HepG2 (cell line): ENCODE data around the gene PTCD2. TPM values are rescaled to one million over a fixed set of nuclear protein-coding genes. Genes with fewer than 3 reads are reported as not detected.

Experiments used
- ATAC-seq: fragments of 200-7000 bp; cut with Tn5 transposase; 3 replicates; pipeline ENCODE4 v1.9.1; 2020; ENCODE audit warnings: mild to moderate bottlenecking, moderate library complexity
- BruUV-seq: library from RNA; stranded (reverse); fragments of 400-500 nt; replicated peaks from 2 replicates; lab custom pipeline; 2021; lab: Mats Ljungman, UMichigan
- CTCF ChIA-PET: fragments of 300-600 bp; formaldehyde crosslinking; extraction: SDS; loops from one replicate; lab custom pipeline; 2021; ENCODE audit warnings: low total read pairs, inconsistent platforms, low intra/inter-chr PET ratio; lab: Yijun Ruan, JAX
- POLR2A ChIA-PET: fragments of 350-600 bp; sonication (Branson Sonifier 250); formaldehyde crosslinking; loops from one replicate; lab custom pipeline; 2020; ENCODE audit warnings: antibody characterized with exemption, inconsistent platforms; lab: Yijun Ruan, JAX
- DNase-seq: peaks from one replicate; pipeline ENCODE4 v3.0.0-alpha.2; 2015; ENCODE audit warnings: low spot score
- FAIRE-seq: peaks from 3 replicates; lab custom pipeline; 2011; peaks lifted over from hg19 to GRCh38; lab: Jason Lieb, UNC
- H2AFZ ChIP-seq: one replicate; pipeline ENCODE4 v1.6.1; 2011; ENCODE audit warnings: low read length, inconsistent platforms
- H3K27ac ChIP-seq: fragments of 300-600 bp; 3 replicates; pipeline ENCODE4 v1.8.0; 2011; ENCODE audit warnings: mixed run types, mild to moderate bottlenecking, mixed read lengths, low read length, inconsistent platforms; ENCODE audit not compliant: insufficient read depth; ENCODE audit errors: extremely low read length
- H3K27me3 ChIP-seq, 2 experiments: fragments of 200-600 bp in 1 of 2; 2 replicates in 1 of 2; 3 replicates in 1 of 2; pipeline versions ENCODE4 v1.6.0 to v1.8.0; 2011; ENCODE audit warnings: low read length in 2 of 2, mild to moderate bottlenecking in 2 of 2, moderate library complexity in 2 of 2, inconsistent platforms in 1 of 2; ENCODE audit not compliant: insufficient read depth in 2 of 2, control insufficient read depth in 1 of 2
- H3K36me3 ChIP-seq, 2 experiments: fragments of 200-600 bp in 1 of 2; replicated peaks in 1 of 2; 2 replicates in 1 of 2; 3 replicates in 1 of 2; pipeline versions ENCODE4 v1.5.1 to v1.8.0; 2011; ENCODE audit warnings: low read length in 2 of 2, inconsistent platforms in 1 of 2; ENCODE audit not compliant: insufficient read depth in 2 of 2, control insufficient read depth in 1 of 2
- H3K4me1 ChIP-seq: 2 replicates; pipeline ENCODE4 v1.5.1; 2012; ENCODE audit warnings: low read length, inconsistent platforms; ENCODE audit not compliant: insufficient read depth
- H3K4me2 ChIP-seq: 2 replicates; pipeline ENCODE4 v1.6.0; 2011; ENCODE audit warnings: low read depth, low read length, inconsistent platforms
- H3K4me3 ChIP-seq, 3 experiments: fragments of 200-600 bp in 1 of 3; sonication (generic), shearing (Covaris generic) in 1 of 3; replicated peaks in 1 of 3; 2 replicates each; pipeline ENCODE4 v1.5.1; 2011 to 2016; ENCODE audit warnings: low read length in 3 of 3, inconsistent platforms in 2 of 3, low read depth in 2 of 3, mild to moderate bottlenecking in 2 of 3, control low read depth in 1 of 3, mixed read lengths in 1 of 3; ENCODE audit not compliant: insufficient read depth in 1 of 3
- H3K79me2 ChIP-seq: one replicate; pipeline ENCODE4 v1.6.1; 2011; ENCODE audit warnings: low read length, inconsistent platforms; ENCODE audit not compliant: insufficient read depth
- H3K9ac ChIP-seq: 2 replicates; pipeline ENCODE4 v1.6.0; 2011; ENCODE audit warnings: mild to moderate bottlenecking, low read depth, low read length, inconsistent platforms; ENCODE audit not compliant: insufficient read depth
- H3K9me3 ChIP-seq: 2 replicates; pipeline ENCODE4 v1.5.1; 2012; ENCODE audit warnings: mild to moderate bottlenecking, low read length
- H4K20me1 ChIP-seq: 2 replicates; pipeline ENCODE4 v1.6.0; 2011; ENCODE audit warnings: inconsistent platforms, mild to moderate bottlenecking, low read length, moderate library complexity; ENCODE audit not compliant: insufficient read depth
- FOXA1 ChIP-seq, 2 experiments: fragments of 450-650 bp in 1 of 2; sonication (generic) in 1 of 2; formaldehyde crosslinking in 1 of 2; IDR thresholded peaks; 2 replicates each; pipeline versions ENCODE4 v1.4.0 to v1.6.1; 2016 to 2020; ENCODE audit warnings: missing genetic modification reagents in 1 of 2
- MXD1 ChIP-seq: sonication (generic); formaldehyde crosslinking; IDR thresholded peaks from 2 replicates; pipeline ENCODE4 v1.4.0; 2020; ENCODE audit warnings: mild to moderate bottlenecking, missing genetic modification reagents
- RFX1 ChIP-seq: fragments of 450-650 bp; IDR thresholded peaks from 2 replicates; pipeline ENCODE4 v1.6.1; 2017
- ZNF546 ChIP-seq: sonication (generic); formaldehyde crosslinking; conservative IDR thresholded peaks from 2 replicates; pipeline ENCODE4 v1.8.1; 2023; ENCODE audit warnings: mild to moderate bottlenecking, missing genetic modification reagents
- WGBS: methylation state at CpG from one replicate; pipeline ENCODE4 v1.1.6; 2017; ENCODE audit warnings: low lambda C conversion rate; 5-methylcytosine and 5-hydroxymethylcytosine counted together
- in situ Hi-C: cut with HindIII; loops from 2 replicates; pipeline ENCODE4 v1.10.0; 2017; ENCODE audit warnings: low pct_unique_long_range_greater_than_20kb; ENCODE audit not compliant: extremely low pct_ligation_motif_present
- intact Hi-C: fragments of 100-400 bp; cut with micrococcal nuclease; formaldehyde crosslinking; loops from one replicate; pipeline ENCODE4 v1.10.0; 2022; ENCODE audit not compliant: unreplicated experiment
- polyA plus RNA-seq, 8 experiments: library from polyadenylated mRNA; depleted of rRNA in 3 of 8; stranded (reverse) in 7 of 8; unstranded in 1 of 8; fragments of >200 nt; fragmentation: Illumina TruSeq in 4 of 8; extraction: Trizol in 4 of 8; gene quantifications; 2 replicates each; pipeline versions ENCODE4 v1.2.1 to v1.2.3, GENCODE V29; 2011 to 2016; ENCODE audit warnings: low read depth in 4 of 8, missing spikeins in 1 of 8, mixed read lengths in 1 of 8; ENCODE audit not compliant: insufficient read depth in 1 of 8
- total RNA-seq, 5 experiments: library from RNA; depleted of rRNA; stranded (reverse); fragments of >200 nt; fragmentation: Illumina TruSeq; extraction: Trizol; gene quantifications; 2 replicates each; pipeline ENCODE4 v1.2.3, GENCODE V29; 2016; ENCODE audit warnings: low read depth in 1 of 5
- TF ChIP-seq, protein P1 (sequence below): sonication (generic); formaldehyde crosslinking; IDR thresholded peaks from 2 replicates; pipeline ENCODE4 v1.9.0; 2022; ENCODE audit warnings: low read depth, missing genetic modification reagents

PTCD2 gene
- total and polyA plus RNA-seq, 2 of the 13 experiments (the other 11 are each of a cell fraction or from before 2014, with no cell fraction given) = 5.3 to 6.4 TPM

DNA sequence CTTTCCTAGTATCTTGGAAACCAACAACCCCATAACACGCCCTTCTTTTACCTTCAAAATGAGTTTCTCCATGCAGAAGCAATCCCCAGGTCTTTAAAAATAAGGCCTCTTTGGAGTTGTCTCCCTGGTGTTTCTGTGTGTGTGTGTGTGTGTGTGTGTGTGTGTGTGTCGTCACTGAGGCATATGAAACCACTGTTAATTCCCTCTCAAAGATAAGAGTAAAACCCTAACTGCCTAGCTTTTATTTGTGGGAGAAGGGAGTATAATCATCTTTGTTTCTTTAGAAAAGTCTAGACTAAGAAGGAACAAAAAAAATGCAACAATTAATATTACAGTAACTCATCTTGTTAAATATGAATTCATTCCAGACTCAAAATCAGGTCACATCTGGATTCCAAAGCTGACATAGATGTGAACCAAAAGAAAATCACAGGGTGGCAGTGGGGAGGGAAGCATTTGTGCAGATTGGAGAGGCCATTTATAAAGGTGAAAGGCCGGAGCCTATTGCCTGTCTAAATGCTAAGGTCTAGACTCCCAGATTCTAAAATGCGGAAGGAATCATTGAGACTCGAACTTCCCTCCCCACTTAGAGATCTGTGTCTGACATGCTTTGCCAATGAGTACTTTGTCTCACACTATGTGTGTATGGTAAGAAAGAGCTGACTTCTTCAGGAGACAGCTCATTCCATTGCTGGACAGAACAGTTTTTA is 95.6 kb downstream of the PTCD2 start:
- no peak for FAIRE-seq
- Histone ChIP-seq H3K27me3 (no peaks in the 10 kb centered on the region; a peak in 1 of 5 replicates), H2AFZ (no peak overlapping the region), H3K9me3 (no peaks in the 10 kb centered on the region), H3K27ac (no peak overlapping the region), H3K79me2 (no peaks in the 10 kb centered on the region), H3K9ac (no peak overlapping the region), H3K4me2 (no peak overlapping the region), H3K4me1 (no peaks in the 10 kb centered on the region), H4K20me1 (no peaks in the 10 kb centered on the region), H3K36me3 (no peaks in the 10 kb centered on the region), H3K4me3 (no peak overlapping the region)
- 34% methylated on average over 4 of the region's 5 CpGs for WGBS
- intact Hi-C loops = no loop called here
- BruUV-seq = no TSS peak
- ChIA-PET CTCF (no interaction called here), POLR2A (no interaction called here)
- ATAC-seq = no peak
- in situ Hi-C loops = no loop called here
- DNase-seq = no peak
- TF ChIP-seq RFX1 (no peak), ZNF546 (CRISPR knock-in tag) (no peak), MXD1 (CRISPR knock-in tag) (no peak), FOXA1 (IDR thresholded peaks at IDR 0.05) (no peak), FOXA1 (CRISPR knock-in tag; IDR thresholded peaks at IDR 0.05) (no peak)
- TF ChIP-seq, protein P1, sequence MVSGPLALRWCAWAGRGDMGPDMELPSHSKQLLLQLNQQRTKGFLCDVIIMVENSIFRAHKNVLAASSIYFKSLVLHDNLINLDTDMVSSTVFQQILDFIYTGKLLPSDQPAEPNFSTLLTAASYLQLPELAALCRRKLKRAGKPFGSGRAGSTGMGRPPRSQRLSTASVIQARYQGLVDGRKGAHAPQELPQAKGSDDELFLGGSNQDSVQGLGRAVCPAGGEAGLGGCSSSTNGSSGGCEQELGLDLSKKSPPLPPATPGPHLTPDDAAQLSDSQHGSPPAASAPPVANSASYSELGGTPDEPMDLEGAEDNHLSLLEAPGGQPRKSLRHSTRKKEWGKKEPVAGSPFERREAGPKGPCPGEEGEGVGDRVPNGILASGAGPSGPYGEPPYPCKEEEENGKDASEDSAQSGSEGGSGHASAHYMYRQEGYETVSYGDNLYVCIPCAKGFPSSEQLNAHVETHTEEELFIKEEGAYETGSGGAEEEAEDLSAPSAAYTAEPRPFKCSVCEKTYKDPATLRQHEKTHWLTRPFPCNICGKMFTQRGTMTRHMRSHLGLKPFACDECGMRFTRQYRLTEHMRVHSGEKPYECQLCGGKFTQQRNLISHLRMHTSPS (CRISPR knock-in tag) = no peak
